GM20431 (cell line): ENCODE measurements around the gene P2RX4.
"Not testable (repeated sequence)": the region's sequence is repeated elsewhere in the genome, so short reads cannot be mapped to it uniquely, and the experiment has no call there.

ENCODE experiments used
- in situ Hi-C: fragments of 300-500 bp; cut with MseI, MboI; formaldehyde crosslinking; loops from one replicate; pipeline ENCODE4 v1.15.0; 2020; ENCODE audit warnings: low sequenced_read_pairs; ENCODE audit not compliant: unreplicated experiment

Gene P2RX4

GRCh38 chr12:121187501-121187900 lies 22.4 kb upstream of the P2RX4 start:
- in situ Hi-C loops = no loop called here

GRCh38 chr12:121188227-121188626 lies 21.7 kb upstream of the P2RX4 start:
- in situ Hi-C loops = no loop called here

- in situ Hi-C loops = no loop called here
These were observed 20.8 kb upstream of the P2RX4 start for GRCh38 chr12:121189131-121189530.

GRCh38 chr12:121189619-121190155 lies 20.2 kb upstream of the P2RX4 start:
- in situ Hi-C loops = no loop called here

- in situ Hi-C loops = no loop called here
These were observed 19.4 kb upstream of the P2RX4 start for GRCh38 chr12:121190523-121191031.

- in situ Hi-C loops = no loop called here
These were observed 18.8 kb upstream of the P2RX4 start for GRCh38 chr12:121191151-121191550.

- in situ Hi-C loops = no loop called here
These were observed 13.0 kb upstream of the P2RX4 start for GRCh38 chr12:121196902-121197301.

- in situ Hi-C loops = no loop called here
These were observed 11.0 kb upstream of the P2RX4 start for GRCh38 chr12:121198949-121199348.

GRCh38 chr12:121201140-121201539 lies 8.8 kb upstream of the P2RX4 start:
- in situ Hi-C loops = not testable (repeated sequence)

GRCh38 chr12:121202407-121203355 lies 7.2 kb upstream of the P2RX4 start:
- in situ Hi-C loops = no loop called here

- in situ Hi-C loops = no loop called here
These were observed 6.4 kb upstream of the P2RX4 start for GRCh38 chr12:121203482-121203881.

- in situ Hi-C loops = no loop called here
These were observed 4.4 kb upstream of the P2RX4 start for GRCh38 chr12:121205491-121205890.

- in situ Hi-C loops = not testable (repeated sequence)
These were observed 1.4 kb upstream of the P2RX4 start for GRCh38 chr12:121208571-121208970.

- in situ Hi-C loops = no loop called here
These were observed 708 bp upstream of the P2RX4 start for GRCh38 chr12:121209221-121209620.

- in situ Hi-C loops = no loop called here
These were observed 2.9 kb downstream of the P2RX4 start for GRCh38 chr12:121212875-121213274.

GRCh38 chr12:121214166-121214777 lies 4.3 kb downstream of the P2RX4 start:
- in situ Hi-C loops = no loop called here

- in situ Hi-C loops = no loop called here
These were observed 5.2 kb downstream of the P2RX4 start for GRCh38 chr12:121214855-121215745.

- in situ Hi-C loops = no loop called here
These were observed 6.2 kb downstream of the P2RX4 start for GRCh38 chr12:121216102-121216501.

GRCh38 chr12:121217063-121217462 lies 7.1 kb downstream of the P2RX4 start:
- in situ Hi-C loops = no loop called here

GRCh38 chr12:121217761-121218160 lies 7.8 kb downstream of the P2RX4 start:
- in situ Hi-C loops = no loop called here
